Measurements from ENCODE around the gene TH. TPM values are rescaled to one million over a fixed set of nuclear protein-coding genes. Genes with fewer than 3 reads are reported as not detected.

TH gene
- polyA plus RNA-seq, 1 donor: 1.0 TPM

GRCh38 chr11:2167141-2168045, 4.2 kb downstream of the TH start:
- Histone ChIP-seq H3K27me3 (ENCODE audit: control insufficient read depth, insufficient read depth, low read length) (peaks cover 9% of the 10 kb centered on the region), H3K36me3 (ENCODE audit: control insufficient read depth, insufficient read depth, low read length) (no peaks in the 10 kb centered on the region), H3K4me1 (ENCODE audit: control insufficient read depth, insufficient read depth, low read length) (peaks cover 3% of the 10 kb centered on the region), H3K4me3 (ENCODE audit: low read length) (no peak overlapping the region), H3K27ac (ENCODE audit: low read length) (no peak overlapping the region), H3K9me3 (ENCODE audit: control insufficient read depth, low read depth, low read length) (no peaks in the 10 kb centered on the region)
- no peak for DNase-seq
- no CpG with 5 or more reads among the region's 31 CpGs for WGBS (ENCODE audit: insufficient coverage, low lambda C conversion rate)

GRCh38 chr11:2166091-2166851, 5.3 kb downstream of the TH start:
- Histone ChIP-seq H3K27ac (ENCODE audit: low read length) (no peak overlapping the region), H3K4me1 (ENCODE audit: control insufficient read depth, insufficient read depth, low read length) (peaks cover 3% of the 10 kb centered on the region), H3K4me3 (ENCODE audit: low read length) (no peak overlapping the region), H3K36me3 (ENCODE audit: control insufficient read depth, insufficient read depth, low read length) (no peaks in the 10 kb centered on the region), H3K9me3 (ENCODE audit: control insufficient read depth, low read depth, low read length) (no peaks in the 10 kb centered on the region), H3K27me3 (ENCODE audit: control insufficient read depth, insufficient read depth, low read length) (peaks cover 7% of the 10 kb centered on the region)
- WGBS (ENCODE audit: insufficient coverage, low lambda C conversion rate): no CpG with 5 or more reads among the region's 70 CpGs
- DNase-seq: no peak

GRCh38 chr11:2165571-2165970, 6.0 kb downstream of the TH start:
- Histone ChIP-seq H3K36me3 (ENCODE audit: control insufficient read depth, insufficient read depth, low read length) (no peaks in the 10 kb centered on the region), H3K4me1 (ENCODE audit: control insufficient read depth, insufficient read depth, low read length) (peaks cover 3% of the 10 kb centered on the region), H3K9me3 (ENCODE audit: control insufficient read depth, low read depth, low read length) (no peaks in the 10 kb centered on the region), H3K4me3 (ENCODE audit: low read length) (no peak overlapping the region), H3K27ac (ENCODE audit: low read length) (no peak overlapping the region), H3K27me3 (ENCODE audit: control insufficient read depth, insufficient read depth, low read length) (peaks cover 7% of the 10 kb centered on the region)
- no peak for DNase-seq
- WGBS (ENCODE audit: insufficient coverage, low lambda C conversion rate): no CpG with 5 or more reads among the region's 13 CpGs

DNA sequence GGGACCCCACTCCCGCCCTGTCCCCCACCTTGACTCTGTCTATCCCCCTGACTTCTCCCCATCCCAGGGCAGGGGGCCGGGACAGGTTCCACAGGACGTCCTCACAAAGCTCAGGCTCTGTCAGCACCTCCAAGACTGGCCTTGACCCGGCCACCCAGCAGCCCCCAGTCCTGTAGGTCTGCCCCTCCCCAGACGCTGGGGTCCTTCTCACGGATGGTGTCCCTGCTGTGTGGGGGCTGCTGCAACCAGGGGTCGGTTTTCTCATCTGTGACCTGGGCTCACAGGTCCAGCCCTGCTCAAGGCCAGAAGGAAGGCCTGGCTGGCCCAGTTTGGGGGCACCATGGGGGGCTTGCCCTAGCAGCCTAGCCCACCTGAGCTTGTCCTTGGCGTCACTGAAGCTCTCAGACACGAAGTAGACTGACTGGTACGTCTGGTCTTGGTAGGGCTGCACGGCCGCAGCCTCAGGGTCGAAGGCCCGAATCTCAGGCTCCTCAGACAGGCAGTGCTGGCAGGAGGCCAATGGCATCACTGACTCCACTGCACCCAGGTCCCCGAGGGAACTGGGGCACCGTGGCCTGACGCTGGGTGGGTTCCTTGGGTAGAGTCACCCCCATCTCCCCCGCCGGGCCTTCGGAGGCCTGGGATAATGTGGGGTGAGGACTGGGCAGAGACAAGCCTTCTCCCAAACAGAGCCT, 6.6 kb downstream of the TH start:
- H3K27ac ChIP-seq (ENCODE audit: low read length): no peak overlapping the region
- DNase-seq: no peak
- H3K4me3 ChIP-seq (ENCODE audit: low read length): no peak overlapping the region
- no CpG with 5 or more reads among the region's 20 CpGs for WGBS (ENCODE audit: insufficient coverage, low lambda C conversion rate)
- H3K4me1 ChIP-seq (ENCODE audit: control insufficient read depth, insufficient read depth, low read length): peaks cover 3% of the 10 kb centered on the region
- peaks cover 7% of the 10 kb centered on the region for H3K27me3 ChIP-seq (ENCODE audit: control insufficient read depth, insufficient read depth, low read length)
- H3K9me3 ChIP-seq (ENCODE audit: control insufficient read depth, low read depth, low read length): no peaks in the 10 kb centered on the region
- H3K36me3 ChIP-seq (ENCODE audit: control insufficient read depth, insufficient read depth, low read length): no peaks in the 10 kb centered on the region

DNA sequence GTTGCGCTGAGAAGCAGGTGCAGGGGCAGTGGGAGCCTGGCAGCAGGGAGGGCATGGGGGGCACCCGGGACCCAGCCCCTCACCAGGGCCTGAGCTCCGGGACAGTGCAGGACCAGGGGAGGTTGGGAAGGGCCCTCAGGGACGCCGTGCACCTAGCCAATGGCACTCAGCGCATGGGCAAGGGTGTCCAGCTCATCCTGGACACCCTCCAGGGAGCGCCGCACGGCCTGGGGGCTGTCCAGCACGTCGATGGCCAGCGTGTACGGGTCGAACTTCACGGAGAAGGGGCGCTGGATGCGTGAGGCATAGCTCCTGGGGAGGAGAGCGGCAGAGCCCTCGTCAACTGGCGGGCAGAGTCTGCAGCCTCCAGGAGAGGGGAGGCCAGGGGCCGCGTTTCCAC, 7.5 kb downstream of the TH start:
- no peak overlapping the region for H3K4me3 ChIP-seq (ENCODE audit: low read length)
- no peaks in the 10 kb centered on the region for H3K9me3 ChIP-seq (ENCODE audit: control insufficient read depth, low read depth, low read length)
- H3K4me1 ChIP-seq (ENCODE audit: control insufficient read depth, insufficient read depth, low read length): peaks cover 3% of the 10 kb centered on the region
- H3K27me3 ChIP-seq (ENCODE audit: control insufficient read depth, insufficient read depth, low read length): peaks cover 7% of the 10 kb centered on the region
- no peaks in the 10 kb centered on the region for H3K36me3 ChIP-seq (ENCODE audit: control insufficient read depth, insufficient read depth, low read length)
- no CpG with 5 or more reads among the region's 22 CpGs for WGBS (ENCODE audit: insufficient coverage, low lambda C conversion rate)
- DNase-seq: no peak
- no peak overlapping the region for H3K27ac ChIP-seq (ENCODE audit: low read length)

- H3K36me3 ChIP-seq (ENCODE audit: control insufficient read depth, insufficient read depth, low read length): no peaks in the 10 kb centered on the region
- no peak overlapping the region for H3K4me3 ChIP-seq (ENCODE audit: low read length)
- no peaks in the 10 kb centered on the region for H3K9me3 ChIP-seq (ENCODE audit: control insufficient read depth, low read depth, low read length)
- no peak for DNase-seq
- peaks cover 7% of the 10 kb centered on the region for H3K27me3 ChIP-seq (ENCODE audit: control insufficient read depth, insufficient read depth, low read length)
- H3K4me1 ChIP-seq (ENCODE audit: control insufficient read depth, insufficient read depth, low read length): peaks cover 3% of the 10 kb centered on the region
- no CpG with 5 or more reads among the region's 12 CpGs for WGBS (ENCODE audit: insufficient coverage, low lambda C conversion rate)
- no peak overlapping the region for H3K27ac ChIP-seq (ENCODE audit: low read length)
Measured at GRCh38 chr11:2163428-2163978, 8.1 kb downstream of the TH start.

DNA sequence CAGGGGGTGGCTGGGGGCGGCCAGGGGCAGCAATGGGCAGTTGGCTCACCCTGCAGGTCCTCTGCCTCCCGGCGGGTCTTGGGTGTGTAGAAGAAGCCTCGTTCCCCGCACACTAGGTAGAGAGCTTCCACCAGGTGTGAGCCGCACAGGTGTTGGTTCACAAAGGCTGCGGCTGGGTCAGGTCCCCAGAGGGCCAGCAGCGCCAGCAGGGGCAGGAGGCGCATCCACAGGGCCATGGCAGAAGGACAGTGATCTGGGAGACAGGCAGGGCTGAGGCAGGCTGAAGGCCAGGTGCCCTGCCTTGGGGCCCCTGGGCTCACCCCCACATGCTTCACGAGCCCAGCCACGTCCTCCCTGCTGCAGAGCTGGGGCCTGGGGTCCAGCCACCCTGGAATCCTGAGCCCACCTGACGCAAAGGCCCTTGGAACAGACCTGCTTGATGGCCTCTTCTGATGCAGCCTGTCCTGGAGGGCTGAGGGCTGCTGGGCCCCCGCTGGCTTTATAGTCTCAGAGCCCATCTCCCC, 10.8 kb downstream of the TH start, which contains the start of gene INS:
TSS of gene INS (minus strand) at position 474 of the 524 bp plus-strand sequence. CDS start at position 236, 238 bp downstream.
- no CpG with 5 or more reads among the region's 13 CpGs for WGBS (ENCODE audit: insufficient coverage, low lambda C conversion rate)
- H3K9me3 ChIP-seq (ENCODE audit: control insufficient read depth, low read depth, low read length): no peaks in the 10 kb centered on the region
- no peaks in the 10 kb centered on the region for H3K27me3 ChIP-seq (ENCODE audit: control insufficient read depth, insufficient read depth, low read length)
- H3K27ac ChIP-seq (ENCODE audit: low read length): no peak within 1 kb of the TSS
- no peak within 1 kb of the TSS for H3K4me3 ChIP-seq (ENCODE audit: low read length)
- H3K36me3 ChIP-seq (ENCODE audit: control insufficient read depth, insufficient read depth, low read length): no peaks in the 10 kb centered on the region
- H3K4me1 ChIP-seq (ENCODE audit: control insufficient read depth, insufficient read depth, low read length): peaks cover 2% of the 10 kb centered on the region
- DNase-seq: no peak

- no peaks in the 10 kb centered on the region for H3K27me3 ChIP-seq (ENCODE audit: control insufficient read depth, insufficient read depth, low read length)
- H3K27ac ChIP-seq (ENCODE audit: low read length): no peak overlapping the region
- H3K9me3 ChIP-seq (ENCODE audit: control insufficient read depth, low read depth, low read length): no peaks in the 10 kb centered on the region
- H3K36me3 ChIP-seq (ENCODE audit: control insufficient read depth, insufficient read depth, low read length): no peaks in the 10 kb centered on the region
- DNase-seq: no peak
- WGBS (ENCODE audit: insufficient coverage, low lambda C conversion rate): no CpG with 5 or more reads among the region's 36 CpGs
- no peak overlapping the region for H3K4me3 ChIP-seq (ENCODE audit: low read length)
- H3K4me1 ChIP-seq (ENCODE audit: control insufficient read depth, insufficient read depth, low read length): no peaks in the 10 kb centered on the region
Measured at GRCh38 chr11:2159536-2160413, 11.8 kb downstream of the TH start.

- H3K27ac ChIP-seq (ENCODE audit: low read length): no peak overlapping the region
Measured at GRCh38 chr11:2158966-2159365, 12.6 kb downstream of the TH start.

More at GRCh38 chr11:2158966-2159365, 12.6 kb downstream of the TH start:
- no CpG with 5 or more reads among the region's 10 CpGs for WGBS (ENCODE audit: insufficient coverage, low lambda C conversion rate)
- no peaks in the 10 kb centered on the region for H3K9me3 ChIP-seq (ENCODE audit: control insufficient read depth, low read depth, low read length)
- no peaks in the 10 kb centered on the region for H3K27me3 ChIP-seq (ENCODE audit: control insufficient read depth, insufficient read depth, low read length)
- H3K4me3 ChIP-seq (ENCODE audit: low read length): no peak overlapping the region
- no peak for DNase-seq
- H3K36me3 ChIP-seq (ENCODE audit: control insufficient read depth, insufficient read depth, low read length): no peaks in the 10 kb centered on the region
- no peaks in the 10 kb centered on the region for H3K4me1 ChIP-seq (ENCODE audit: control insufficient read depth, insufficient read depth, low read length)

Data from large intestine (tissue), 3 donors.